ENCODE measurements around the gene TDRD10.

DNA sequence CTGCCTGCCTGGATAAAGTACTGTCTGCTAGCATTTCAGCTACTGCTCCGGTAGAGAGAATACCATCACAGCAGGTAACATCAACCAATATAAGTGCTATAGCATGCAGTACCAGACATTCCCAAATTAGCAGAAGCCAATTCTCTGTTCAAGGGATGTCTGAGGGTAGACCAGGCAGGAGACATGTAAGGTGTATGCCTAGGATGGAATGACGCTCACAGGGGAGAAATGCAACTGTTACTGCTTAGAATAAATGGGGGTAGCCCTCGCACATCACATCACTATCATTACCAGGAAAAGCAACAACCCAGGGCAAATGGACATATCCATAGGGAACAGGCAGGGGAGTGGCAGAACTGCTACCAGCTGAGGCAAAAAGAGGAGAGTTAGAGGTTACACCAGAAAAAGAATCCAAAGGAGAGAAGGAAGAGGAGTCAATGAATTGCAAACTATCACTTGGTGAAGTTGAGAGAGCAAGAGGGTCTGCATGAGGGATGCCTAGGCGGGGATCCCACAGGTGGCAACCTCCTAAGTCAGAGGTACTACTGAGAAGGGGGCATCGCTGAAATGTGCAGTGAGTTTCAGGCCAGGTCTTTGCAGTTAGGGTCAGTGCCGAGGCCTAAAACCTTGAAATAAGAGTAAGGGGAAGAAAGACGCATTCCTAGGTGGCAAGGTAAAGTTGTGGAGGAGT is 55.4 kb downstream of the TDRD10 start:
- TF ChIP-seq, protein P1, sequence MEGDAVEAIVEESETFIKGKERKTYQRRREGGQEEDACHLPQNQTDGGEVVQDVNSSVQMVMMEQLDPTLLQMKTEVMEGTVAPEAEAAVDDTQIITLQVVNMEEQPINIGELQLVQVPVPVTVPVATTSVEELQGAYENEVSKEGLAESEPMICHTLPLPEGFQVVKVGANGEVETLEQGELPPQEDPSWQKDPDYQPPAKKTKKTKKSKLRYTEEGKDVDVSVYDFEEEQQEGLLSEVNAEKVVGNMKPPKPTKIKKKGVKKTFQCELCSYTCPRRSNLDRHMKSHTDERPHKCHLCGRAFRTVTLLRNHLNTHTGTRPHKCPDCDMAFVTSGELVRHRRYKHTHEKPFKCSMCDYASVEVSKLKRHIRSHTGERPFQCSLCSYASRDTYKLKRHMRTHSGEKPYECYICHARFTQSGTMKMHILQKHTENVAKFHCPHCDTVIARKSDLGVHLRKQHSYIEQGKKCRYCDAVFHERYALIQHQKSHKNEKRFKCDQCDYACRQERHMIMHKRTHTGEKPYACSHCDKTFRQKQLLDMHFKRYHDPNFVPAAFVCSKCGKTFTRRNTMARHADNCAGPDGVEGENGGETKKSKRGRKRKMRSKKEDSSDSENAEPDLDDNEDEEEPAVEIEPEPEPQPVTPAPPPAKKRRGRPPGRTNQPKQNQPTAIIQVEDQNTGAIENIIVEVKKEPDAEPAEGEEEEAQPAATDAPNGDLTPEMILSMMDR (IDR thresholded peaks at IDR 0.05), result no peak
- no peak for TF ChIP-seq POLR2A (IDR thresholded peaks at IDR 0.05)

All from vagina (tissue), 2 donors.